Esophagus squamous epithelium (tissue), 5 donors: ENCODE measurements around the gene FBXL7. TPM values are rescaled to one million over a fixed set of nuclear protein-coding genes. Genes with fewer than 3 reads are reported as not detected.

Experiments
- DNase-seq: peaks from one replicate; lab custom pipeline; 2025; lab: John Stamatoyannopoulos, UW
- H3K27ac ChIP-seq, 4 donors: fragments of 200-600 bp; sonication (generic); one replicate each; pipeline ENCODE4 v1.5.1; 2016 to 2019; ENCODE audit warnings: mild to moderate bottlenecking in 1 of 4
- H3K27me3 ChIP-seq, 4 donors: fragments of 200-600 bp; sonication (generic); 1 replicate in 3 of 4; 2 replicates in 1 of 4; pipeline versions ENCODE4 v1.5.1 to v1.6.0; 2017 to 2021; ENCODE audit warnings: antibody characterized with exemption in 1 of 4
- H3K36me3 ChIP-seq, 3 donors: fragments of 200-600 bp; sonication (generic); one replicate each; pipeline ENCODE4 v1.5.1; 2016 to 2019
- H3K4me1 ChIP-seq, 3 donors: fragments of 200-600 bp; sonication (generic); one replicate each; pipeline ENCODE4 v1.5.1; 2017 to 2019
- H3K4me3 ChIP-seq, 4 donors: fragments of 200-600 bp; sonication (generic); 1 replicate in 3 of 4; 2 replicates in 1 of 4; pipeline ENCODE4 v1.5.1; 2016 to 2019; ENCODE audit warnings: mild to moderate bottlenecking in 2 of 4, moderate library complexity in 1 of 4
- H3K9me3 ChIP-seq, 3 donors: fragments of 200-600 bp; sonication (generic); one replicate each; pipeline ENCODE4 v1.5.1; 2016 to 2019
- CTCF ChIP-seq, 6 experiments: fragments of 450-650 bp in 4 of 6; fragments of 200-600 bp in 2 of 6; sonication (generic) in 2 of 6; IDR thresholded peaks; one replicate each; pipeline ENCODE4 v1.5.1; 2016 to 2019; ENCODE audit warnings: antibody characterized with exemption in 6 of 6, mild to moderate bottlenecking in 4 of 6, moderate library complexity in 4 of 6
- POLR2A ChIP-seq, 4 donors: fragments of 450-650 bp; IDR thresholded peaks; one replicate each; pipeline ENCODE4 v1.6.1; 2017; ENCODE audit warnings: antibody characterized with exemption in 4 of 4, mild to moderate bottlenecking in 4 of 4, moderate library complexity in 3 of 4
- WGBS, 2 donors: methylation state at CpG; one replicate each; pipeline ENCODE4 v1.1.5; 2018; 5-methylcytosine and 5-hydroxymethylcytosine counted together
- intact Hi-C: fragments of 100-400 bp; cut with DNase I; formaldehyde crosslinking; loops from one replicate; pipeline ENCODE4 v1.15.0; 2022
- total RNA-seq, 4 donors: library from RNA; depleted of rRNA; stranded (reverse); fragments of >200 nt; gene quantifications; one replicate each; pipeline ENCODE4 v1.1.0, GENCODE V29; 2016
- donor health status: DM: yes; HTN: yes; CAD: no.

Gene FBXL7
- total RNA-seq, 4 donors from 2014 or later, result 0.68 to 15.1 (median 2.8) TPM

GRCh38 chr5:15609076-15609725 lies 109.2 kb downstream of the FBXL7 start:
- WGBS, 2 donors, result 63 to 67% methylated on average over 2 to 3 of the region's 3 CpGs
- intact Hi-C loops, result no loop called here
- Histone ChIP-seq H3K4me3 (no peak overlapping the region), H3K27me3 (no peaks in the 10 kb centered on the region), H3K9me3 (no peaks in the 10 kb centered on the region), H3K4me1 (no peaks in the 10 kb centered on the region), H3K27ac (no peak overlapping the region), H3K36me3 (no peaks in the 10 kb centered on the region)
- no peak for TF ChIP-seq CTCF (IDR thresholded peaks at IDR 0.05)
- TF ChIP-seq POLR2A (IDR thresholded peaks at IDR 0.05), result no peak
- DNase-seq, result no peak

- H3K4me1 ChIP-seq, result no peaks in the 10 kb centered on the region
- H3K9me3 ChIP-seq, result no peaks in the 10 kb centered on the region
- no peaks in the 10 kb centered on the region for H3K36me3 ChIP-seq
- intact Hi-C loops, result no loop called here
- H3K27me3 ChIP-seq, result no peaks in the 10 kb centered on the region
- TF ChIP-seq CTCF (IDR thresholded peaks at IDR 0.05), result no peak
- no peak for TF ChIP-seq POLR2A (IDR thresholded peaks at IDR 0.05)
- no peak for DNase-seq
- H3K4me3 ChIP-seq, result no peak overlapping the region
- 63 to 72% methylated on average over 2 of the region's 2 CpGs for WGBS, 2 donors
- H3K27ac ChIP-seq, result no peak overlapping the region
Measured at GRCh38 chr5:15610216-15610615, 110.2 kb downstream of the FBXL7 start.

- Histone ChIP-seq H3K27me3 (no peaks in the 10 kb centered on the region), H3K4me1 (no peaks in the 10 kb centered on the region), H3K36me3 (no peaks in the 10 kb centered on the region), H3K9me3 (no peaks in the 10 kb centered on the region), H3K4me3 (no peak overlapping the region), H3K27ac (no peak overlapping the region)
- intact Hi-C loops, result no loop called here
- 74 to 97% methylated on average over 2 of the region's 2 CpGs for WGBS, 2 donors
- no peak for DNase-seq
- TF ChIP-seq POLR2A (IDR thresholded peaks at IDR 0.05) (no peak), CTCF (IDR thresholded peaks at IDR 0.05) (no peak)
Measured at GRCh38 chr5:15611008-15611407, 111.0 kb downstream of the FBXL7 start.

GRCh38 chr5:15612915-15613635 lies 113.1 kb downstream of the FBXL7 start:
- H3K27me3 ChIP-seq, result no peaks in the 10 kb centered on the region
- TF ChIP-seq CTCF (IDR thresholded peaks at IDR 0.05), result no peak
- no peak for TF ChIP-seq POLR2A (IDR thresholded peaks at IDR 0.05)
- no peak for DNase-seq
- no peak overlapping the region for H3K4me3 ChIP-seq
- H3K9me3 ChIP-seq, result no peaks in the 10 kb centered on the region
- WGBS, 2 donors, result 40 to 86% methylated on average over 1 of the region's 1 CpG
- no peaks in the 10 kb centered on the region for H3K36me3 ChIP-seq
- intact Hi-C loops, result no loop called here
- H3K4me1 ChIP-seq, result no peaks in the 10 kb centered on the region
- H3K27ac ChIP-seq, result no peak overlapping the region

- WGBS, 2 donors, result 89 to 97% methylated on average over 3 to 4 of the region's 4 CpGs
- no peaks in the 10 kb centered on the region for H3K27me3 ChIP-seq
- H3K36me3 ChIP-seq, result no peaks in the 10 kb centered on the region
- intact Hi-C loops, result no loop called here
- DNase-seq, result no peak
- H3K4me1 ChIP-seq, result no peaks in the 10 kb centered on the region
- TF ChIP-seq CTCF (IDR thresholded peaks at IDR 0.05) (no peak), POLR2A (IDR thresholded peaks at IDR 0.05) (no peak)
- H3K4me3 ChIP-seq, result no peak overlapping the region
- H3K27ac ChIP-seq, result no peak overlapping the region
- no peaks in the 10 kb centered on the region for H3K9me3 ChIP-seq
Measured at GRCh38 chr5:15614679-15615078, 114.7 kb downstream of the FBXL7 start.
